ENCODE results near the gene SEC14L5.

DNA sequence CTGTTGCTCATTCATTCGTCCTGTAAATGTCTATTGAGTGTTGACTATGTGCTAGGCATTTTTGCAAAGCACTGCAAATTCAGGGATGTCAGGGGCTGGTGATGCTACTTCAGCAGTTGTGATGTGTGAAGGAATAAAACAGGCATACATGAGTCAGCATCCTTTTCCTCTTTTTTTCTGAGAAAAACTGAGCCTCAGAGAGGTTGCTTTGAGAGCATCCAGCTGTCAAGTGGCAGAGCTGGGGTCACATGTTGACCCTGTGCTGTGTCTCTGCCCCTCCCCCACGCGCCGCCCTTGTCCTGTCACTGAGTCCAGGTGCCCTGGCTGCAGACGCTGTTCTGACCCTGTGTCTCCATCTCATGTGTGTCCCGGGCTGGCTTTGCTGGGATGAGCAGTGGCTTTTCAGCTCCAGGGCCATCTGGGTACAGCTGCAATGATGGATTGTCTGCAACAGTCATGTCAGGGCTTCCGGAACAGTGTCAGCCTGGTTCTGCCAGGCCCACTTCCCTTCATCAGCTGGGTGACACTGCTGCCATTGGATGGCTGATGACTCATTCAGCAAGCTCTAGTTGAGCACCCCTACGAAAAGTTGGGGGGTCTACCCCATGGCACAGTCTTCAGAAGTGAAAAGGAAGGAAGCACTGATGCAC lies 14.9 kb downstream of the SEC14L5 start:
- TF ChIP-seq, protein P1, sequence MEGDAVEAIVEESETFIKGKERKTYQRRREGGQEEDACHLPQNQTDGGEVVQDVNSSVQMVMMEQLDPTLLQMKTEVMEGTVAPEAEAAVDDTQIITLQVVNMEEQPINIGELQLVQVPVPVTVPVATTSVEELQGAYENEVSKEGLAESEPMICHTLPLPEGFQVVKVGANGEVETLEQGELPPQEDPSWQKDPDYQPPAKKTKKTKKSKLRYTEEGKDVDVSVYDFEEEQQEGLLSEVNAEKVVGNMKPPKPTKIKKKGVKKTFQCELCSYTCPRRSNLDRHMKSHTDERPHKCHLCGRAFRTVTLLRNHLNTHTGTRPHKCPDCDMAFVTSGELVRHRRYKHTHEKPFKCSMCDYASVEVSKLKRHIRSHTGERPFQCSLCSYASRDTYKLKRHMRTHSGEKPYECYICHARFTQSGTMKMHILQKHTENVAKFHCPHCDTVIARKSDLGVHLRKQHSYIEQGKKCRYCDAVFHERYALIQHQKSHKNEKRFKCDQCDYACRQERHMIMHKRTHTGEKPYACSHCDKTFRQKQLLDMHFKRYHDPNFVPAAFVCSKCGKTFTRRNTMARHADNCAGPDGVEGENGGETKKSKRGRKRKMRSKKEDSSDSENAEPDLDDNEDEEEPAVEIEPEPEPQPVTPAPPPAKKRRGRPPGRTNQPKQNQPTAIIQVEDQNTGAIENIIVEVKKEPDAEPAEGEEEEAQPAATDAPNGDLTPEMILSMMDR (IDR thresholded peaks at IDR 0.05; ENCODE audit: low read length) = no peak
- no peak for TF ChIP-seq EZH2 (optimal IDR thresholded peaks at IDR 0.05; ENCODE audit: low read depth, low read length)
- TF ChIP-seq EZH2phosphoT487 (IDR thresholded peaks at IDR 0.05; ENCODE audit: low read length) = no peak

Data from MM.1S (cell line).